HG03457 (cell line): ENCODE measurements around the gene ZNF507.
A peak's percentile ranks its signal among the peaks of the same experiment; 100 is the strongest.
"Not testable (repeated sequence)": the region's sequence is repeated elsewhere in the genome, so short reads cannot be mapped to it uniquely, and the experiment has no call there.

Experiments
- ATAC-seq: cut with Tn5 transposase; IDR thresholded peaks from one replicate; pipeline ENCODE4 v1.9.1; 2021; ENCODE audit warnings: moderate number of reproducible peaks; ENCODE audit not compliant: unreplicated experiment

ZNF507 gene

DNA sequence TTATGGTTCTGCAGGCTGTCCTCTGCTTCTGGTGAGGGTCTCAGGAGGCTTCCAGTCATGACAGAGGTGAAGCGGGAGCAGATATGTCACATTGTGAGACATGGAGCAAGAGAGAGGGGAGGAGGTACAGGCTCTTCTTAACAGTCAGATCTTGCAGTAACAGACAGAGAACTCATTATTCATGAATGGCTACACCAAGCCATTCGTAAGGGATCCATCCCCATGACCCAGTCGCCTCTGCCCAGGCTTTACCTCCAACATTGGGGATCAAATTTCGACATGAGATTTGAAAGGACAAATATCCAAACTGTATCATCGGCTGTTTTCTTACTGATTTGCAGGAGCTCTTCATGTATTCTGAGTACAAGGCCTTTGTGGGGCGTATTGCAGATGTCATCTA lies 21.7 kb downstream of the ZNF507 start:
- no peak for ATAC-seq

DNA sequence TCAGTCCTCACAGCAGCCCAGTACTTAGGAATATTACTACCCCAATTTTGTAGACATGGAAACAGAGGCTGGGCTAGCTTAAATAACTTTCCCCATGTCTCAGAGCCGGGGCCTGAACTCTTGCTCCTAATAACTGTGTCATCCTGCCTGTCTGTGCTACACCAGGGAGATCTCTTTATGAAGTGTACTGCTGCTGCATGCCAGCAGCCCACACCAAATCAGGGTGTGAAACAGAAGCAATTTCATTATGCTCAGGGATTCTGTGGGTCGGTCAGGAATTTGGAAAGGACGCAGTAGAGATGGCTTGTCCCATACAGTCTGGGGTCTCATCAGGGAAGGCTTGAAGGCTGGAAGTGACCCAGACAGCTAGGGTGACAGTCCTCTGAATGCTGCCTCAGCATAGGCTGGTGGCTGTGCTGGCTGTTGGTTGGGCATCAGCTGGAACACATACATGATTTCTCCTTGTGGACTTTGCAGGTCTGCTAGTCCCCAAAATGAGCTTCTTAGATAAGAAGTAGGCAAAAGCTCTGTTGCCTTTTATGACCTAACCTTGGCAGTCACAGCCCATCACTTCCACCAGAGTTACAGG lies 22.6 kb downstream of the ZNF507 start:
- ATAC-seq: no peak

DNA sequence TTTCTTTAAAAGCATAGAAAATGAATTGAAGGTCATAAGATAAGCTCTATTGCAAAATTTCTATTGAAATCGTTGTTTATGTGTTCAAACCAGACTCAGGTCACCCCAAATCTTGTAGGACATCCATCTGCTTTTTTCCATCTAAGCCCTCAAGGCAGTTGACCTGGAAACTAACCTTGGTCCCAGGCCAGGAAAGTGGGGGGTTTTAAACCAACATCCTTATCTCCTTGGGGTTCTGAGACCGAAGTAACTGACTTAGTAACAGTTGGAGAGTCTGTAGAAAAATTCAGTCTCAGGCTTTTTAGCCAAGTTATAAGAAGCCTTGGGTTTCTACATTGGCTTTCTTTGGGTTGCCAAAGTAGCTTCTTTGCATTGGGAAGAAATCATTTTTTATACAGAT lies 23.4 kb downstream of the ZNF507 start:
- ATAC-seq: no peak

- no peak for ATAC-seq
Observed at GRCh38 chr19:32372726-32373517, 27.5 kb downstream of the ZNF507 start.

DNA sequence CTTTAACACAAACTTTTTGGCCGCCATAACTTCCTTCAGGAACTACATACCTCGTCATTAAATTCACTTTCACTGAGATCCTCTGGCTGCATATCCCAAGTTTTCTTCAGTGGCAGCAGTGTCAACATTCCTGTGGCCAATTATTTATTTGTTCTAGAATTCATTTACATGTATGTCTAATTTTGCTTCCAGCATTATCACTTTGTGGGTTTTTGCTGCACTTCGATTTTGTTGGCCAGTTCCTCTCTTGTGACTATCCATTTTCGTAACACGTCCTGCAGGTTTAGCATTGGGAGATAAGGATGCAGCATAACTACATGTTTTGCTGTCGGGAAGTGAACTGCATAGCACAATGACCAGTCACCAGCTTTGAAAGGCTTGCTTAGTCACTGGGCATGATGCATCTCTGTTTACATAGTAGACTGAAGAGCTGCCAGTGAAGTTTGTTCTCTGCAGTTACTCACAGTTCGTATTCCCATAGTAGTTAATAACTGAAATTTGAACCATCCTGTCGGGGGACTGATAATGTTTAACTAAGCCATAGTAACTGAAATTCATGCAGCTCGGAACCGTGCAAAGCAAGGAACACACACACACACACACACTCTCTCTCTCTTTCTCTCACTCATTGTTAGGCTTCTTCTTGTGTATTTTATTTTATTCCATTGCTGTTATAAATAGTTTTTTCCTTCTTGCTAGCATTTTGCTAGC lies 28.3 kb downstream of the ZNF507 start:
- ATAC-seq: no peak

DNA sequence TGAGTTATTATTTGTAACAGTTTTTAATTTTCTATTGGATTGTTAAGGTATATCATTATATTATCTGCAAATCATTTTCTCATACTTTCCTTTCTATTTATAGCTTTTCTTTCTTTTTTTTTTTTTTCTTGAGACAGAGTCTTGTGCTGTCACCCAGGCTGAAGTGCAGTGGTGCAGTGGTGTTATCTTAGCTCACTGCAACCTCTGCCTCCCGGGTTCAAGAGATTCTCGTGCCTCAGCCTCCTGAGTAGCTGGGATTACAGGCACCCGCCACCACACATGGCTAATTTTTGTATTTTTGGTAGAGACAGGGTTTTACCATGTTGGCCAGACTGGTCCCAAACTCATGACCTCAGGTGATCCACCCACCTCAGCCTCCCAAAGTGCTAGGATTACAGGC lies 29.0 kb downstream of the ZNF507 start:
- not testable (repeated sequence) for ATAC-seq

GRCh38 chr19:32377088-32377487 lies 31.7 kb downstream of the ZNF507 start:
- not testable (repeated sequence) for ATAC-seq

DNA sequence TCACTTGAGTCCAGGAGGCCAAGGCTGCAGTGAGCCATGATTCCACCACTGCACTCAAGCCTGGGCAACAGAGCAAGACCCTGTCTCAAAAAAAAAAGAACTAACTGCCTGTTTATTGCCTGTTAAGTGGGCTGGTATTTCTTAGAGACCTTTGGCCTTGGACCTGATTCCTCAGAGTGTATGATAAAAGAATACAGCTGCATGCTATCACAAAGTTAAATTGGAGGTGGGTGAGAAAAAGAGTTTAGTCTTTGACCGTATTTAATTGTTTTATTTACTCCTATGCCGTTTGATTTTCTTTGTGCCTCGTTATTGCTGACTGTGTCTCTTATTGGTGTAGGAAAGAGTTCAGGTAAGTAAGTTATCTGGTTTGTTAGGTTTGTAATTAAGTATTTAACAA lies 34.9 kb downstream of the ZNF507 start:
- no peak for ATAC-seq

DNA sequence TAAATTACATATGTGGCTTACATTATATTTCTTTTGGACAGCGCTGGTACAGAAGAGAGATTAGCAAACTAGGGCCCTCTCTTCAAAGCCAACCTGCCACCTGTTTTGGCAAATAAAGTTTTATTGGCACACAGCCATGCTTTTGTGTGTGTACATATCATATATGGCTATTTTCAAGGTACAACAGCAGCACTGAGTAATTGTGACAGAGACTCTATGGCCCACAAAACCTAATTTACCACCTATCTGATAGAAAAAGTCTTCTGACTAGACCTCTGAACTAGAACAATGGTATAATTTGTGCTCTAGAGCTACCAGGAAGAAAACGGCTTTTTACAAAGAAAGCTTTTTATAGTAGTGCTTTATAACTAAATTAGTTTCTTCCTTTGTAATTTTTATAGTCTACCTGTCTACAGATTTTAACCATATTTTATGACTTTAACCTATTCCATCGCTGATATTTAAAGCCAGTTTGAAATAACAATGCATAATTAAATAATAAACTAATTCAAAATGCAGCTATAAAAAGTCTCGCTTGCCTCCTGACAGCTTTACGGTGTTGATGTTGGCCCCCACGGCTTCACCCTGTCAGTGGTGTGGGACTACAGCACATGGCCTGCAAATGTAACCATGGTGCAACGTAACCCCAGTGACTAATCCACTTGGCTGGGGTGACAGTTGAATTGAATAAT lies 42.4 kb downstream of the ZNF507 start:
- no peak for ATAC-seq

- ATAC-seq: no peak
Observed at GRCh38 chr19:32388393-32388855, 43.0 kb downstream of the ZNF507 start.

GRCh38 chr19:32392901-32393300 lies 47.5 kb downstream of the ZNF507 start:
- ATAC-seq: no peak

DNA sequence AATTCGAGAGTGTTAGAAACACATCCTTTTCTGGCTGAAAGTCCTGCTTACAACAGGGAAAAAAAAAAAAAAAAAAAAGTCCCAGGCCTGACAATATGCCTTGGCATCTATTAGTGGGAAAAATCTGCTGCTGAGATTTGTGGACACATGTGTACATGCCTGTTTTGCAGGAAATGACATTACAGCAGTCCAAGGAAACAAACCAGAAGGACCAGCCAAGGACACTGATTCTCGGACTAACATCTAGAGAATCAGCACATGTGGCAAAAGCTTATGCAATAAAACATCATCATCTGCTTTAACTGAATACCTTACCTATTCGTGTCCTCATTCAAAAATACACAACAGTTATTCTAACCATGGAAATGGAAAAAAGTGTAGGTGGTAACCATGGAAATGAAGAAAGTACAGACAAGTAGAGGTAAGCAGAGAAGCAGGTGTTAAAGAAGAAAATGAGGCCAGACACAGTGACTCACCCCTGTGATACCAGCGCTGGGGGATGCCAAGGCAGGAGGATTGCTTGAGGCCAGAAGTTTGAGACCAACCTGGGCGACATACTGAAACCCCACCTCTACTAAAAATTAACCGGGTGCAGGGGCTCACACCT lies 50.7 kb downstream of the ZNF507 start:
- ATAC-seq: no peak

GRCh38 chr19:32397671-32398101 lies 52.3 kb downstream of the ZNF507 start:
- no peak for ATAC-seq

DNA sequence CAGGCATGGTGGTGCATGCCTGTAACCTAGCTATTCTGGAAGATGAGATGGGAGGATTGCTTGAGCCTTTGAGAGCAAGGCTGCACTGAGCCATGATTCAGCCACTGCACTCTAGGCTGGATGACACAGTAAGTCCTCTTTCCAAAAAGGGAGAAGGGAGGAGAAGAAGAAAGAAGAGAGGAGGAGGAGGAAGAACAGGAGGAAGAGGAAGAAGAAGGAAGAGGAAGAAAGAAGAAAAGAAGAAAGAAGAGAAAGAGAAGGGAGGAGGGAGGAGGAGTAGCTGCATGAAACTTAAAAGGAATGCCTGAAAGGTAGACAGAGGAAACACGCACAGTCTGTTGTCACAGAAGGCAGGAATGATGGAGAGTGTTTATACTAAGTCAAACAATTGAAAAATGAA lies 56.6 kb downstream of the ZNF507 start:
- no peak for ATAC-seq

DNA sequence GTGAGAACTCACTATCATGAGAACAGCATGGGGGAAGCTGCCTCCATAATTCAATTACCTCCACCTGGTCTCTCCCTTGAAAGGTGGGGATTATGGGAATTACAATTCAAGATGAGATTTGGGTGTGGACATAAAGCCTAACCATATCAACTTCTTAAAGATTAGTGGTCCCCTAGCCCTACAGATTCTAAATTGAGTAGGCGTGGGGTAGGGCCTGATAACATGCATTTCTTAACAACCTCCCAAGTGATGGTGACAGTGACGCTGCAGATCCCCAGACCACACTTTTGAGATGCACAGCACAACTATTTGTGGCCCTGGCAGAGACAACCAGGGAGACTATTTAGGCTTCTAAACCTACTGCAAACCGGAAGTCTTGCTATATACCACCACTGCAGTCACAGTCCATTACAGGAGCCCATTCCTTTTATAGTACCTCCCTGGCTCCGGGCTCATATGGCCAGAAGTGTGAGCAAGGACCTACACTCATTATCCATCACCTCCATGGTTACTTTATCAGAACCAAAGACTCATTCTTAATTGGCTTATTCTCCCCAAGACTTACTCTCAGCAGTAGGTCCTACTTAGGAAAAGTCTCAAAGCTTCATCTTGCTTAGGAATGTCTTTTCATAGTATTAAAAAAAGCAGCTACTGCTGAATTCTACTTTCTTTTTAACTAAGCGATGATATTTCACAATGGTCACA lies 58.0 kb downstream of the ZNF507 start:
- no peak for ATAC-seq

DNA sequence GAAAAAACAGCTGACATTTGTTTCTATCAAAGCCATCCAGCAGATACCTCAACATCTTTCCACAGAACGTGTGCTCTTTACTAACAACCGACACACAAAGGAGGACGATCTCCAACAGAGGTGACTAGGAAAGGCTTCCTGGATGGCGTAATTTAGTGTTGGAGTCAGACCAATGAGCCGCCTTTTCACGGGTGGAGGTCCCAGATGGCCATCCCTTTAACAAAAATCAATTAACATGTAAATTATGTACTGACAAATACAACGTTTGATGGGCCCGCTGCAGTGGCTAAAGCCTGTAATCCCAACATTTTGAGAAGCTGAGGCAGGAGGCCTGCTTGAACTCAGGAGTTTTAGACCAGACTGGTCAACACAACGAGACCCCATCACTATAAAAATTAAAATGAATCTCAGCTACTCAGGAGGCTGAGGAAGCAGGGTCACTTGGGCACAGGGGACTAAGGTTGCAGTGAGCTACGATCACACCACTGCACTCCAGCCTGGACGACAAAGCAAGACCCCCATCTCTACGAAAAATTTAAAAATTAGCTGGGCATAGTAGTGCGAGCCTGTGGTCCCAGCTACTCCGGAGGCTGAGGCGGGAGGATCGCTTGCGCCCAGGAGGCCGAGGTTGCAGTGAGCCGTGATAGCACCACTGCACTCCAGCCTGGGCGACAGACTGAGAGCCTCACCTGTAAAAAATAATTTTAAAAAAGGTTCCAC lies 59.0 kb downstream of the ZNF507 start:
- ATAC-seq: no peak

DNA sequence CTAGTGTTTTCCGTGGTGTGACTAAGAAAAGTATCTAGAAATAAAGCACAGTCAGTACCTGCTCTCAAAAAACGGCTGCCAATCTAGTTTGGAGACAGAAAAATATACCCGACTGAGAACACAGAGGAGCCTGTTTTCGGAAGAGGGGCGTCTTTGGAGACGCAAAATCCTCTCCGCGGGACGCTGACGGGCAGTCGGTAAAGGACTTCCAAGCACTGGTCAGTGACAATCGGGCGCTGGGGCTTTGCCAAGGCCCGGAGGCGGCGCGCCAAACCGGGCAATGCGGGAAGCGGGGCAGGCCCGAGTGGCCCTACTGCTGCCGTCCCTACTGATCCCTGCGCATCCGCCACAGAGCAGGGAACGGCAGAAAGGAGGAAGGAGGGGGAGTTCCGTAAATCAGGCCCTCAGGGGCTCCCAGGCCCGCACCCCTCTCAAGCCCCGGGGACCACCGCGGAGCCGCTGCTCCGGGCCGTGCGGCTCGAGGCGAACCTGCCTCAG lies 59.6 kb downstream of the ZNF507 start:
- peak; percentile 5 for ATAC-seq

- peak; percentile 93 for ATAC-seq
Observed at GRCh38 chr19:32405431-32406160, 60.2 kb downstream of the ZNF507 start, which contains the start of gene DPY19L3. DPY19L3 (plus strand) TSS chr19:32405770; CDS start chr19:32408254, 2,484 bp downstream.
